ENCODE results near the gene GSTO1. TPM values are rescaled to one million over a fixed set of nuclear protein-coding genes. Genes with fewer than 3 reads are reported as not detected.

Gene GSTO1
- total and polyA plus RNA-seq, 11 donors = 194 to 699 (median 224) TPM

- Histone ChIP-seq H3K4me3 (peak overlapping the region in 1 of 12 donors; percentile 13), H3K4me1 (peaks cover 0 to 81% (median 63%) of the 10 kb centered on the region in 12 donors), H3K36me3 (no peaks in the 10 kb centered on the region), H3K27me3 (no peaks in the 10 kb centered on the region), H3K9me3 (no peaks in the 10 kb centered on the region), H3K27ac (peak overlapping the region; percentile 74 to 98 (median 92))
- TF ChIP-seq POLR2A (IDR thresholded peaks at IDR 0.05) = no peak
- peak in 3 of 12 donors; percentile 10 to 32 (median 28) for TF ChIP-seq CTCF (IDR thresholded peaks at IDR 0.05)
- ATAC-seq (peak; percentile 75 to 85 (median 76)), DNase-seq (peak; percentile 81 to 93 (median 84))
- intact Hi-C loops (cut with DNase I) = loop anchor here in 6 of 10 donors (1.0 to 5.0 kb wide), 3 partner anchors 36 to 38 kb away; partner anchors contain the start of gene ITPRIP (in 5 of the 6)
- 3 to 21% (median 17%) methylated on average over 5 to 7 of the region's 7 CpGs for WGBS, 4 donors
These were observed 46.1 kb downstream of the GSTO1 start for GRCh38 chr10:104300736-104301292.

GRCh38 chr10:104301907-104302690 lies 47.4 kb downstream of the GSTO1 start:
- peaks cover 0 to 93% (median 72%) of the 10 kb centered on the region in 12 donors for H3K4me1 ChIP-seq
- H3K36me3 ChIP-seq = no peaks in the 10 kb centered on the region
- DNase-seq (no peak), ATAC-seq (no peak)
- H3K27me3 ChIP-seq = no peaks in the 10 kb centered on the region
- no peaks in the 10 kb centered on the region for H3K9me3 ChIP-seq
- TF ChIP-seq CTCF (IDR thresholded peaks at IDR 0.05) (peak in 1 of 12 donors; percentile 16), POLR2A (IDR thresholded peaks at IDR 0.05) (no peak)
- intact Hi-C loops (cut with DNase I) = loop anchor here in 6 of 10 donors (1.0 to 5.0 kb wide), 3 partner anchors 35 to 37 kb away; partner anchors contain the start of gene ITPRIP (in 5 of the 6)
- H3K4me3 ChIP-seq = no peak overlapping the region
- H3K27ac ChIP-seq = peak overlapping the region in 9 of 12 donors; percentile 86 to 98 (median 93)
- 58 to 67% (median 62%) methylated on average over 3 of the region's 3 CpGs for WGBS, 4 donors

GRCh38 chr10:104303594-104304355 lies 49.1 kb downstream of the GSTO1 start:
- no peak for DNase-seq
- peaks cover 0 to 98% (median 70%) of the 10 kb centered on the region in 12 donors for H3K4me1 ChIP-seq
- WGBS, 4 donors = 48 to 50% (median 50%) methylated on average over 2 of the region's 2 CpGs
- intact Hi-C loops (cut with DNase I) = loop anchor here in 6 of 10 donors (2.0 to 5.0 kb wide), 3 partner anchors 34 to 47 kb away; partner anchors contain the start of gene ITPRIP (in 4 of the 6)
- no peaks in the 10 kb centered on the region for H3K9me3 ChIP-seq
- ATAC-seq = no peak
- peak overlapping the region in 11 of 12 donors; percentile 76 to 98 (median 91) for H3K27ac ChIP-seq
- H3K36me3 ChIP-seq = peaks cover 0 to 8% (median 0%) of the 10 kb centered on the region in 9 donors
- no peaks in the 10 kb centered on the region for H3K27me3 ChIP-seq
- H3K4me3 ChIP-seq = no peak overlapping the region
- TF ChIP-seq CTCF (IDR thresholded peaks at IDR 0.05) (no peak), POLR2A (IDR thresholded peaks at IDR 0.05) (no peak)

Measured in heart left ventricle (tissue), 16 donors.